Type B pancreatic cell (in vitro differentiated cells): ENCODE results near the gene THSD4. TPM values are rescaled to one million over a fixed set of nuclear protein-coding genes. Genes with fewer than 3 reads are reported as not detected.

Experiments
- DNase-seq: peaks from one replicate; pipeline ENCODE4 v3.0.0; 2021; ENCODE audit warnings: mixed read lengths; ENCODE audit not compliant: unreplicated experiment; ENCODE audit errors: extremely low spot score
- H3K27ac Mint-ChIP-seq: 2 replicates; pipeline ENCODE4 v1.8.0; 2021; ENCODE audit warnings: mild to moderate bottlenecking, mixed read lengths
- H3K27me3 Mint-ChIP-seq: 2 replicates; pipeline ENCODE4 v1.8.0; 2021; ENCODE audit warnings: mixed read lengths
- H3K36me3 Mint-ChIP-seq: 2 replicates; pipeline ENCODE4 v1.8.0; 2021; ENCODE audit warnings: mixed read lengths
- H3K4me1 Mint-ChIP-seq: one replicate; pipeline ENCODE4 v1.8.0; 2021; ENCODE audit warnings: mixed read lengths; ENCODE audit not compliant: unreplicated experiment
- H3K4me3 Mint-ChIP-seq: 2 replicates; pipeline ENCODE4 v1.8.0; 2021; ENCODE audit warnings: mild to moderate bottlenecking, mixed read lengths
- H3K9me3 Mint-ChIP-seq: 2 replicates; pipeline ENCODE4 v1.8.0; 2021; ENCODE audit warnings: mixed read lengths
- total RNA-seq: library from RNA; stranded (reverse); gene quantifications from 2 replicates; pipeline ENCODE4 v1.2.1, GENCODE V29; 2021; ENCODE audit warnings: low replicate concordance
- TF ChIP-seq, protein P1 (sequence below): fragments of 200-600 bp; sonication (generic); conservative IDR thresholded peaks from 2 replicates; pipeline ENCODE4 v1.5.0; 2021; ENCODE audit warnings: antibody characterized with exemption, mild to moderate bottlenecking

The THSD4 gene
- total RNA-seq, 1 donor from 2014 or later, result 43.3 TPM

DNA sequence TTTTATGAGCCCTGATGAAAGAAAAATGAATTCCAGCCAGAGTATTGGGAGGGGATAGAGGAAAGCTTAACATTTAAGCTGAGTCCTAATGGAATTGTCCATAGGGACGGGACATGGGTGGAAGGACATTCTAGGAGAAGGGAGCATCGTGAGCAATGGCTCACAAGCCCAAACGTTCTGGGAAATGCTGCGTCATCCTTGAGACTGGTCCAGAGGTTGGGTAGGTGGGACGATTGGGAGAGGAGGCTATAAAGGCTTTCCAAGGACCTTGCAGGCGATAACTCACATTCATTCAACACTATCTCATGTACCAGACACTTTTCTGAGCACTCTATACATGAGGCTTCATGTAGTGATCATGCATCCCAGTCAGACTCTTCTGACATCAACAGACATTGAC is 237.5 kb downstream of the THSD4 start:
- H3K36me3 Mint-ChIP-seq, result peaks cover 3% of the 10 kb centered on the region
- peaks cover 18% of the 10 kb centered on the region for H3K4me1 Mint-ChIP-seq
- no peaks in the 10 kb centered on the region for H3K9me3 Mint-ChIP-seq
- no peak for DNase-seq
- no peak overlapping the region for H3K4me3 Mint-ChIP-seq
- no peaks in the 10 kb centered on the region for H3K27me3 Mint-ChIP-seq
- H3K27ac Mint-ChIP-seq, result no peak overlapping the region
- TF ChIP-seq, protein P1, sequence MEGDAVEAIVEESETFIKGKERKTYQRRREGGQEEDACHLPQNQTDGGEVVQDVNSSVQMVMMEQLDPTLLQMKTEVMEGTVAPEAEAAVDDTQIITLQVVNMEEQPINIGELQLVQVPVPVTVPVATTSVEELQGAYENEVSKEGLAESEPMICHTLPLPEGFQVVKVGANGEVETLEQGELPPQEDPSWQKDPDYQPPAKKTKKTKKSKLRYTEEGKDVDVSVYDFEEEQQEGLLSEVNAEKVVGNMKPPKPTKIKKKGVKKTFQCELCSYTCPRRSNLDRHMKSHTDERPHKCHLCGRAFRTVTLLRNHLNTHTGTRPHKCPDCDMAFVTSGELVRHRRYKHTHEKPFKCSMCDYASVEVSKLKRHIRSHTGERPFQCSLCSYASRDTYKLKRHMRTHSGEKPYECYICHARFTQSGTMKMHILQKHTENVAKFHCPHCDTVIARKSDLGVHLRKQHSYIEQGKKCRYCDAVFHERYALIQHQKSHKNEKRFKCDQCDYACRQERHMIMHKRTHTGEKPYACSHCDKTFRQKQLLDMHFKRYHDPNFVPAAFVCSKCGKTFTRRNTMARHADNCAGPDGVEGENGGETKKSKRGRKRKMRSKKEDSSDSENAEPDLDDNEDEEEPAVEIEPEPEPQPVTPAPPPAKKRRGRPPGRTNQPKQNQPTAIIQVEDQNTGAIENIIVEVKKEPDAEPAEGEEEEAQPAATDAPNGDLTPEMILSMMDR, result no peak

DNA sequence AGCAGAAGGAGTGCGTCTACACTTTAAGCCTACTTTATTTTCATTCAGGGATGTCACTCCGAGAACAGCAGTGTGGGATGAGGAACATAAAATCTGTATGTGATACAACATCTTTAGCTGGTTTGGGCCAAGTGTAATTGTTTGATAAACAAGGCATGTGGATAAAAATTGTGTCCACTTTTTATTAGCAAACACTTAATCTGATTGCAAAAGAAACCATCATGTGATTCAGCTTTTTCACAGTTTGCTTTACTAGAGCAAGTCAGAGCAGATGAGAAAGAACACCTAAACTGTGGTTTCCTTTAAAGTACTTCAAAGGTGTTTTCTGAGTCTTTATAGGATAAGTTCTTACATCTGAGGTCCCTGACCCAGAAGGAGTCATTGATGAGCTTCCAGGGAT is 237.9 kb downstream of the THSD4 start:
- Mint-ChIP-seq H3K27me3 (no peaks in the 10 kb centered on the region), H3K27ac (no peak overlapping the region), H3K4me3 (no peak overlapping the region), H3K4me1 (peaks cover 22% of the 10 kb centered on the region), H3K9me3 (no peaks in the 10 kb centered on the region), H3K36me3 (peaks cover 3% of the 10 kb centered on the region)
- DNase-seq, result no peak
- TF ChIP-seq, protein P1, result no peak

DNA sequence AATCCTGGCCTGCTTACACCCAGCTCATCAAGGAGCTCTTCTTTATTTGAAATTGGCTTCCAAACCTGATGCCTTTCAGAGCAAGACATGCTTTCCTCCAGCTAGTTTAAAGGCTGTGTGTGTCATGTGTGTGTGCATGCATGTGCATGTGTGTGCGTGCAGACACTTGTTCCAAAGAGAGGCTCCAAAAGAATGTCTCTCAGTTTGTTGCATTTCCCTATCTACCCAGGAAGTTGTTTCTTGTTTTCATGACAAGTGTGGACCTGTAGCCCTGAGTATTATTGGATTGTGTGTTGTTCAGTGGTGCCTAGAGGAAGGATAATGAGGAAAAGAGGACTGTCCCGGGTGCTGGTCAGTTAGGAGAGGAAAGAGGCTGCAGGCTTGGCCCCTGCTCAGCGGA is 240.0 kb downstream of the THSD4 start:
- DNase-seq, result no peak
- H3K27ac Mint-ChIP-seq, result peak overlapping the region; percentile 13

DNA sequence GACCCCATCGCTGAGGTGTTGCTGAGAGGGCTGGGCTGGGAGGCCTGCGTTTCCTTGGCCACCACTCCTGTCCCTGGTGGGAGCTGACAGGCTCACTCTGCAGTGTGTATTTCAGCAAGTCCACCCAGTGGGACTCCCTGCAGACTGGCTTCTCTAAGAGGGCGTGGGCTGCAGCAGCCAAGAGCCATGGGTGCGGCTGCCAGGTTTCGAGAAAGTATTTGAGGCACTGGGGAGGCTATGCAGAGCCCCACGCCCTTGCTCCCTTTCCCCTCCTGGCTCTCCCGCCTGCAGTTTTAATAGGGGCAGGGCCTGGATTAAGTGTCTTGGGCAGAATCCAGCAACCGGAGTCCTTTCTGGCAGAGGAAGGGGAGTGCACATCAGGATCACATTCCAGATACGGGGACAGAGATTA is 242.1 kb downstream of the THSD4 start:
- no peak for DNase-seq
- H3K36me3 Mint-ChIP-seq, result peaks cover 5% of the 10 kb centered on the region
- TF ChIP-seq, protein P1, result no peak
- peaks cover 5% of the 10 kb centered on the region for H3K27me3 Mint-ChIP-seq
- H3K4me1 Mint-ChIP-seq, result peaks cover 14% of the 10 kb centered on the region
- no peaks in the 10 kb centered on the region for H3K9me3 Mint-ChIP-seq
- H3K4me3 Mint-ChIP-seq, result peak overlapping the region; percentile 6
- H3K27ac Mint-ChIP-seq, result peak overlapping the region; percentile 78

More for the DNA sequence above, 240.0 kb downstream of the THSD4 start:
- TF ChIP-seq, protein P1, result no peak
- no peaks in the 10 kb centered on the region for H3K36me3 Mint-ChIP-seq
- H3K27me3 Mint-ChIP-seq, result peaks cover under 1% of the 10 kb centered on the region
- H3K9me3 Mint-ChIP-seq, result no peaks in the 10 kb centered on the region
- no peak overlapping the region for H3K4me3 Mint-ChIP-seq
- H3K4me1 Mint-ChIP-seq, result peaks cover 14% of the 10 kb centered on the region

DNA sequence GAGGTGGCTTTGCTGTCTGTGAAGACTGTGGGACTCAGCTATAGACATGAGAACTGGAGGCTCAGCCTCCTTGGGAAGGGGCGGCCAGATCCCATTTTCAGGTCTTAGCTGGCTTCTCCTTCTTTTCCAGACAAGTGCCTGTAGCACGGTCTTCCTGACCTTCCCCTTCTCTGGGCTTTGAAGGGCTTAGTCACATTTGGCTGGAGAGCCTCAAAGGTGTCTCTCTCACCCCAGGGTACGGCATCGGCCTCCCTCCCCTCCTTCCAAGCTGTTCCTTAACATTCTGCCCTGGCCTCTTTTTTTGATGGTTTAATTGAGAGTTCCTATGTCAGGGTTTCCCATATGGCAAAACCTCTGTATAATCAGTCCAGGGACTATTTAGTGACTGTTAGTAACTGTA is 242.7 kb downstream of the THSD4 start:
- DNase-seq, result no peak
- Mint-ChIP-seq H3K4me3 (no peak overlapping the region), H3K9me3 (no peaks in the 10 kb centered on the region), H3K27me3 (peaks cover 5% of the 10 kb centered on the region), H3K36me3 (peaks cover 5% of the 10 kb centered on the region), H3K4me1 (peaks cover 14% of the 10 kb centered on the region), H3K27ac (no peak overlapping the region)
- TF ChIP-seq, protein P1, result no peak

DNA sequence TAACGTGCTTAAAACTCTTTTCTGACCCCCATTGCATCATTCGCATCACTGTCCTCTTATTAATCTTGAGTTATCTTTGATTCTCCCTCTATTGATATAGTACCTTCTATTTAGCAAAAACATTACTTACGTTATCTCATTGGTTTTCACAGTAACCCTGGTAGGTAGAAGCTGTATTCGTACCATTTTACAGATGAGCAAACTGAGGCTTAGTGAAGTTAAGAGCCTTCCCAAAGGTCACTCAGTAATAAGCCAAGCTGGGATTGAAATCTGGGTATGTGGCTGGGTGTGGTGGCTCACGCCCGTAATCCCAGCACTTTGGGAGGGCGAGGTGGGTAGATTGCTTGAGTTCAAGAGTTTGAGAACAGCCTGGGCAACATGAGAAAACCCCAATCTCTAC is 244.0 kb downstream of the THSD4 start:
- Mint-ChIP-seq H3K9me3 (no peaks in the 10 kb centered on the region), H3K27ac (no peak overlapping the region), H3K4me1 (peaks cover 24% of the 10 kb centered on the region), H3K36me3 (peaks cover 5% of the 10 kb centered on the region), H3K4me3 (no peak overlapping the region), H3K27me3 (peaks cover 5% of the 10 kb centered on the region)
- TF ChIP-seq, protein P1, result no peak
- DNase-seq, result no peak
